GM12873 (cell line): Measurements from ENCODE around the gene PBX3.

Experiments
- TF ChIP-seq, protein P1 (sequence below): IDR thresholded peaks from 2 replicates; pipeline ENCODE4 v1.5.1; 2012; ENCODE audit warnings: low read depth, mild to moderate bottlenecking, moderate library complexity, low read length, control low read depth; ENCODE audit not compliant: insufficient read depth; ENCODE audit errors: missing control alignments

Gene PBX3

DNA sequence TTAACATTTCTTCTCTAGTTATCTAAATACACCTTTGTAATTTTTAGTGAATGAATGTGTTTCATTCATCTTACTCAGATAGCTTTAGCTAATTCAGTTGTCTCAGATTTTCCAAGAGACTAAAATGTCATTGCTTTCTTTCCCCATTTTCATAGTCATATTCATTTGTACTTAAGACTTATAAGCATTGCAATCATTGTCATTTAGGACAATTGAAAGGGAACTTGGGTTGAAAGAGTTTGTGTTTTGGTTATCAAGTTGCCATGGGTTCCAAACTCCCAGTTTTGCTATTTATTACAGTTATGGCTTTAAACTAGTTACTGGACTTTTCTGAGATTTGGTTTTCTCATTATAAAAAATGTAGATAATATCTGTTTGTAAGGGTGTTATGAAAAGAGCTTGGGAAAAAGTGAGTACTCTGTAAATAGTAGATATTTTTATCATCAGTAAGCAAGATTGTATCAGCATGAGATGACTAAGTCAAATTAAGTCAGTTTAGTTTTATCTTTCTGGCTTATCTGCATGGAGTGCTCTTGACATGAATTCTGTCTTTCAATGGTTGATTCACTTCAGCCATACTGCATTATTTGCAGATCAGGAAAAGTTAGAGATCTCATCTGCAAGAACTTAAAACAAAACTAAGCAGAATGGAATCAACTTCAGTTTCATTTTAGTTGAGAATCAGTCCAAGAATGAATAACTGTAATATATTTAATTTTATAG lies 107.5 kb downstream of the PBX3 start:
- TF ChIP-seq, protein P1, sequence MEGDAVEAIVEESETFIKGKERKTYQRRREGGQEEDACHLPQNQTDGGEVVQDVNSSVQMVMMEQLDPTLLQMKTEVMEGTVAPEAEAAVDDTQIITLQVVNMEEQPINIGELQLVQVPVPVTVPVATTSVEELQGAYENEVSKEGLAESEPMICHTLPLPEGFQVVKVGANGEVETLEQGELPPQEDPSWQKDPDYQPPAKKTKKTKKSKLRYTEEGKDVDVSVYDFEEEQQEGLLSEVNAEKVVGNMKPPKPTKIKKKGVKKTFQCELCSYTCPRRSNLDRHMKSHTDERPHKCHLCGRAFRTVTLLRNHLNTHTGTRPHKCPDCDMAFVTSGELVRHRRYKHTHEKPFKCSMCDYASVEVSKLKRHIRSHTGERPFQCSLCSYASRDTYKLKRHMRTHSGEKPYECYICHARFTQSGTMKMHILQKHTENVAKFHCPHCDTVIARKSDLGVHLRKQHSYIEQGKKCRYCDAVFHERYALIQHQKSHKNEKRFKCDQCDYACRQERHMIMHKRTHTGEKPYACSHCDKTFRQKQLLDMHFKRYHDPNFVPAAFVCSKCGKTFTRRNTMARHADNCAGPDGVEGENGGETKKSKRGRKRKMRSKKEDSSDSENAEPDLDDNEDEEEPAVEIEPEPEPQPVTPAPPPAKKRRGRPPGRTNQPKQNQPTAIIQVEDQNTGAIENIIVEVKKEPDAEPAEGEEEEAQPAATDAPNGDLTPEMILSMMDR = no peak

DNA sequence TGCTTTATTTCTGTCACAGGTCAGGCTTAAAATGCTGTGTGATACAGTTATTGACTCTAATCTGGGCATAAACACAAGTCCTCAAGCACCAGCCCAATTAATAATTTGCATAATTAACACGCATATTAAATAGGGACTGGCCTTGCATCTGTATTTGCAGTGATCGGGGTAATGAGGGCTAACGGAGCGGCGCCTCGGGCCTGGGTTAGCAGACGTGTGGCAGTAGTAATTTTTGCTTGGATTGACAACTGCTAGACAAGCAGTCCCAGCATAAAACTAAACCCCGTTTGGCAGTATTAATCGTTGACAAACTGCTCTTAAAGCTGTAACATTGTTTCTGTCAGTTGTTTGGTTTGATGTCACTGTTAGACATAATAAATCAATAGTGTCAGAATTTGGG lies 109.2 kb downstream of the PBX3 start:
- TF ChIP-seq, protein P1 = no peak

DNA sequence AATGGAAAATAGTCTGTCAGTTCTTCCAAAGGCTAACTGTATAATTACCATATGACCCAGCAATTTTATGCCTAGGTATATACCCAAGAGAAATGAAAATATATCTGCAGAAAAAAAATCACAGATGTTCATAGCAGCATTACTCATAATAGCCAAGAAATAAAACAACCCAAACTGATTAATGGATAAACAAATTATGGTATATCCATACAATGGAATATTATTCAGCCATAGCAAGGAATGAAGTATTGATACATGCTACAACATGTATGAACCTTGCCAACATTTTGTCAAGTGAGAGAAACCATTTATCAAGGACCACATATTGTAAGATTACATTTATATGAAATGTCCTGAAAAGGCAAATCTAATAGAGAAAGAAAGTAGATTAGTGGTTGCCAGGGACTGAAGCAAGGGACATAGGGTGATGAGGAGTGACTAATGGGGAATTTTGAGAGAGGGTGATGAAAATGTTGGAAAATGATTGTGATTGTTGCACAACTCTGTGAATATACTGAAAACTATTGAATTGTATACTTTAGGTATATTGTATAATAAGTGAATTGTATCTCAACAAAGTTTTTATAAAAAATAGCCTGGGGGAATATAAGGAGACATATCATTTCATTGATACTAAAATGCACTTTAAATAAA lies 114.4 kb downstream of the PBX3 start:
- TF ChIP-seq, protein P1 = no peak

DNA sequence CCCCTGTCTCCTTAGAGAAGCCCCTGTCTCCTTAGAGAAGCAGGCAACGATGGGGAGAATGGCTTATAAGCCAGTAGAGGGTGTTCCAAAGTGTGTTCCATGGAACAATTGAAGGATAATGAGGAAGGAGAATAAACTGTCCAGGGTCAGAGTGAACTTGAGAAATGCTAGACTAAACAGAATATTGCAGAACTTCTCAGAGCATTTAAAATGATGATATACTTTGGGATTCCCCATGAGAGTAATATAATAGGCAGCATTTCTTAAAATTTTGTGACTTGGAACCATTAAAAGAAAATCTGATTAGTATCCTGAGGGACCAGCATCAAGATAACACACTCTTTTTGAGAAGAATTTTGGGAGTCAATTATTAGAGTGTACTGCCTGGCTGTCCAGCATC lies 116.8 kb downstream of the PBX3 start:
- TF ChIP-seq, protein P1 = no peak

DNA sequence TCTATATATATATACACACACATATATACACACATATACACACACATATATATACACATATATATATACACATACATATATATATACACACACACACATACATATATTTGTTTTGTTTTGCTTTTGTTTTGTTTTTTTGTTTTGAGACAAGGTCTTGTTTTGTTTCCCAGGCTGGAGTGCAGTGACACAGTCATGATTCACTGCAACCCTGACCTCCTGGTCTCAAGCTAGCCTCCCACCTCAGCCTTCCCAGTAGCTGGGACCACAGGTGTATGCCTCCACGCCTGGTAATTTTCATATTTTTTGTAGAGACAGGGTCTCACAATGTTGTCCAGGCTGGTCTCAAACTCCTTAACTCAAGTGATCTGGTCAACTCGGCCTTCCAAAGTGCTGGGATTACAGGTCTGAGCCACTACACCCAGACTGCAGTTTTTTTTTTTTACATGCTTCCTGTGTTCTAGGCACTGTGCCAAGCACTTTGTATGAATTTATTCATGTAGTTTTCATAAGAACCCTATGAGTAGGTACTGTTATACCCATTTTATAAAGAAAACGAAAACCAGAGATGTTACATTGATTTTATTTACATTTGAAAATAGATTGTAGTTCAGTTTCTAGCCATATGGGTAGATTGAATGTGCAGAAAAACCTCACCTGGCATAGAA lies 120.7 kb downstream of the PBX3 start:
- TF ChIP-seq, protein P1 = no peak

DNA sequence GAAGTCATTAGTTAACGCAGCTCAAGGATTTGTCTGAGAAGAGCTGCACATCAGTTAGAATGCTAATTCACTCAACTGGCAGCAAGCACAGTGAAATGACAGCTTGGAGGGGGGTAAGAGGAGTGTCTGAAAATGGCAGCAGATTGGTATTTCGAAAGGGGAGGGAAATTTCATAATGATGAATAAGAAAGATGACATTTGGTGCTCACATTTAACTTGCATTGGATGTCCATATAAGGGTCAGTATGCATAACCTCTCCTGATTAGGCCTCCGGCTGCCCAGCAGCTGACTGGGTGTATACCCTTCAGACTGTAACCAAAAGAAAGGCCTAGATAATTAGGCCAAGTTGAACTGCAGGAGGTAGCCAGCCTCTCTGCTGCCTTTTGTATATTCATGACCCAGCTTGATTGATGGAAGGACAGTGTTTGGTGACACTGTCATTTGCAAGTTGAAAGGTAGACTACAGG lies 131.0 kb downstream of the PBX3 start:
- TF ChIP-seq, protein P1 = no peak

DNA sequence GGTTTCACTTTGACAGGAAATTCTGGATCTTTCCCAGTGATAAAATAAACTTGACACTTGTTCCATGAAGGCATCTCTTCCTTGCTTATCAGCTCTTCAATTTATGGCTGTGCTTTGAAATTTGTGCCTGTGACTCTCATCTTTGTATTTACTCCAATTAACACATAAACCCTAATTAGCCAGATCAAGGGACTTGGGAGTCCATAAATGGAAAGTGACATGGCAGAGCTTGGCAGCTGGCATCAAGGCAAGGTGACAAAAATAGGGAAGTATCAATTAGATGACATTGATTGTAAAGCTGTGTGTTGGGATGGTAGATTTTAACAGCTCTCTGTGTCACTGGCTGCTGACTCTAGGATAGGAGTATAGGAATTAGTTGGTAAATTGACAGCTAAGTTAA lies 133.9 kb downstream of the PBX3 start:
- TF ChIP-seq, protein P1 = no peak
